K562 (cell line): ENCODE results near the gene CFAP410. TPM values are rescaled to one million over a fixed set of nuclear protein-coding genes. Genes with fewer than 3 reads are reported as not detected.

Experiments
- C11orf30 ChIP-seq: fragments of 450-650 bp; IDR thresholded peaks from 2 replicates; pipeline ENCODE4 v1.6.1; 2016; ENCODE audit warnings: low read depth, mild to moderate bottlenecking
- CBFA2T2 ChIP-seq: fragments of 450-650 bp; conservative IDR thresholded peaks from 2 replicates; pipeline ENCODE4 v1.6.1; 2017; ENCODE audit warnings: mild to moderate bottlenecking
- CSDE1 ChIP-seq, 2 experiments: fragments of 450-650 bp; IDR thresholded peaks; 2 replicates each; pipeline ENCODE4 v1.6.1; 2016; ENCODE audit warnings: mild to moderate bottlenecking in 1 of 2
- CTCF ChIP-seq, 3 experiments: IDR thresholded peaks in 2 of 3; conservative IDR thresholded peaks in 1 of 3; 2 replicates each; pipeline ENCODE4 v1.5.1; 2011 to 2012; ENCODE audit warnings: low read length in 3 of 3, mild to moderate bottlenecking in 3 of 3, control low read depth in 2 of 3, improper control_type of control experiment in 1 of 3, inconsistent platforms in 1 of 3, low read depth in 1 of 3, mixed read lengths in 1 of 3, moderate library complexity in 1 of 3; ENCODE audit not compliant: insufficient read depth in 2 of 3
- DMBX1 ChIP-seq: fragments of 250-450 bp; sonication (Bioruptor Pico); IDR thresholded peaks from 2 replicates; pipeline ENCODE4 v1.8.0; 2022; ENCODE audit warnings: inconsistent platforms, mild to moderate bottlenecking, moderate library complexity, borderline replicate concordance
- E2F3 ChIP-seq: fragments of 250-450 bp; sonication (Bioruptor Pico); IDR thresholded peaks from 2 replicates; pipeline ENCODE4 v1.4.0; 2020; ENCODE audit warnings: mild to moderate bottlenecking
- KLF10 ChIP-seq: fragments of 250-450 bp; sonication (Bioruptor Pico); IDR thresholded peaks from 2 replicates; pipeline ENCODE4 v1.6.1; 2021; ENCODE audit warnings: matching md5 sums
- NFIC ChIP-seq: fragments of 450-650 bp; IDR thresholded peaks from 2 replicates; pipeline ENCODE4 v1.6.1; 2017; ENCODE audit warnings: mild to moderate bottlenecking, inconsistent platforms
- PHF21A ChIP-seq: fragments of 450-650 bp; IDR thresholded peaks from 2 replicates; pipeline ENCODE4 v1.6.1; 2017; ENCODE audit warnings: low read depth, borderline replicate concordance
- SNIP1 ChIP-seq: fragments of 450-650 bp; IDR thresholded peaks from 2 replicates; pipeline ENCODE4 v1.7.1; 2017; ENCODE audit warnings: low read depth, mild to moderate bottlenecking
- SRSF9 ChIP-seq: fragments of 200-400 bp; formaldehyde crosslinking; IDR thresholded peaks from 2 replicates; pipeline ENCODE4 v1.6.1; 2017; ENCODE audit warnings: low read depth, low read length, borderline replicate concordance
- TAF9B ChIP-seq: fragments of 450-650 bp; IDR thresholded peaks from 2 replicates; pipeline ENCODE4 v1.6.1; 2018; ENCODE audit warnings: mild to moderate bottlenecking; ENCODE audit not compliant: partially characterized antibody
- TSHZ1 ChIP-seq: fragments of 250-450 bp; sonication (Bioruptor Pico); IDR thresholded peaks from 2 replicates; pipeline ENCODE4 v1.4.0; 2020; ENCODE audit warnings: mild to moderate bottlenecking, moderate library complexity
- ZBTB2 ChIP-seq: fragments of 450-650 bp; IDR thresholded peaks from 2 replicates; pipeline ENCODE4 v1.6.1; 2016; ENCODE audit warnings: antibody characterized with exemption
- ZFPM2 ChIP-seq: fragments of 250-450 bp; sonication (Bioruptor Pico); IDR thresholded peaks from 2 replicates; pipeline ENCODE4 v1.5.1; 2022; ENCODE audit warnings: mild to moderate bottlenecking
- ZKSCAN3 ChIP-seq: fragments of 250-450 bp; sonication (Bioruptor Pico); IDR thresholded peaks from 2 replicates; pipeline ENCODE4 v1.4.0; 2020
- ZNF134 ChIP-seq: fragments of 250-450 bp; sonication (Bioruptor Pico); conservative IDR thresholded peaks from 2 replicates; pipeline ENCODE4 v1.4.0; 2020
- ZNF324 ChIP-seq: fragments of 250-450 bp; sonication (Bioruptor Pico); IDR thresholded peaks from 2 replicates; pipeline ENCODE4 v1.4.0; 2020; ENCODE audit warnings: mild to moderate bottlenecking
- ZNF764 ChIP-seq: fragments of 250-450 bp; sonication (Bioruptor Pico); IDR thresholded peaks from 2 replicates; pipeline ENCODE4 v1.4.0; 2020; ENCODE audit warnings: low read depth, mild to moderate bottlenecking, moderate library complexity
- polyA plus RNA-seq, 8 experiments: library from polyadenylated mRNA; depleted of rRNA in 4 of 8; stranded (reverse) in 5 of 8; unstranded in 3 of 8; fragments of >200 nt; fragmentation: Nextera tagmentation in 2 of 8; fragmentation: Illumina TruSeq in 1 of 8; extraction: Ambion mirVana in 2 of 8; extraction: Trizol in 1 of 8; gene quantifications; 2 replicates each; pipeline versions ENCODE4 v1.2.1 to v1.2.3, GENCODE V29; 2011 to 2014; ENCODE audit warnings: inconsistent platforms in 1 of 8, missing spikeins in 1 of 8
- total RNA-seq, 7 experiments: library from RNA; depleted of rRNA in 6 of 7; stranded (reverse); fragments of >200 nt in 6 of 7; fragmentation: Illumina TruSeq in 2 of 7; extraction: Trizol in 2 of 7; gene quantifications; 2 replicates each; pipeline versions ENCODE4 v1.2.1 to v1.2.3, GENCODE V29; 2011 to 2021; ENCODE audit warnings: low replicate concordance in 1 of 7
- TF ChIP-seq, protein P1 (sequence below): sonication (generic); formaldehyde crosslinking; IDR thresholded peaks from 2 replicates; pipeline ENCODE4 v1.8.0; 2022; ENCODE audit warnings: missing genetic modification reagents, mild to moderate bottlenecking, moderate library complexity, borderline replicate concordance

Gene CFAP410
- total and polyA plus RNA-seq, 9 of the 15 experiments (the other 6 are each of a cell fraction or from before 2014, with no cell fraction given), result 0.07 to 17.3 (median 2.3) TPM

DNA sequence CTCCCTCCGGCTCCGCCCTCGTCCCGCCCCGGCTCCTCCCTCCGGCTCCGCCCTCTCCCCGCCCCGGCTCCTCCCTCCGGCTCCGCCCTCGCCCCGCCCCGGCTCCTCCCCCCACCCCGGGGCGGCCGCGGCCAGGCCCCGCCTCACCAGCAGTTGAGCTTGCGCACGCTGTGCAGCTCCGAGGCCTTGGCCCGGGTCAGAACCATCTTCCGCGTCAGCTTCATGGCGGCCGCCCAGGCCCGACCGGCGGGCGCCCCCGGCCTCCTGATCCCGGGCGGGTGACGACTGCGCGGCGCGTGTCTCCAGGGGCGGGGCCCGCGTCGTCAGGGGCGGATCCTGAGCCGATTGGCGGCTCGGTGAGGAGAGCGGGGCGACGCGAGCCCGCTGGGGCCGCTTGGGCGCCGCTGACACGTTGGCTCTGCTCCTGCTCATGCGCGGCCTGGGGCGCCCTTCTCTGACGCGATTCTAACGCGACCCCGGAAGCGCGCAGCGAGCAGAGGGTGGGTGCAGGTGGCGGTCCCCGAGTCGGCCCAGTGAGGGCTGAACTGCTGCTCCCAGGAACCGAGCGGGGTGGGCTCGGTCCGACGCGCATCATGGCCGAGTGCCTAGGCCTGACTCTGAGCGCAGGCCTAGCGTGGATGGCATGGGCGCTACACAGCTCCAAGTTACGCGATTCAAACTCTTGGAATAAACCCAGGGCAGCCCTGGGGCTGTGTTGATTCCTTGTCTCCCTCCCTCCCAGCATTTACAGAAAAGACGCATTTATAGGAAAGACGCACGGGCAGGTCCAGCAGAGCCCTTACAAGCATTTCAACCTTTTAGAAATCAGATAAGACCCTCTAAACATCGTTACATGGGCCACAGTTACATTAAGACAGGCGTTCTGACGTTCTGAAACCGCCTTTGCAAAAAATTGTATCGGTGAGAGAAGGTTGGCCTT, at the start of gene CFAP410 (continued):
- TF ChIP-seq TSHZ1, result no peak
- TF ChIP-seq ZKSCAN3 (CRISPR knock-in tag), result no peak
- TF ChIP-seq PHF21A, result no peak
- TF ChIP-seq SNIP1, result no peak
- TF ChIP-seq ZNF134, result 0 out of 2 replicates have a peak, but pooled peaks have one; percentile 49
- peak; percentile 33; the same call in 1 of the 2 replicates for TF ChIP-seq ZNF324
- no peak; the same call in 1 of the 2 replicates for TF ChIP-seq ZNF764 (CRISPR knock-in tag)
- TF ChIP-seq KLF10 (CRISPR knock-in tag), result no peak
- TF ChIP-seq ZFPM2 (CRISPR knock-in tag), result no peak
- no peak for TF ChIP-seq CTCF (IDR thresholded peaks at IDR 0.05 in 2 of 3, conservative IDR thresholded peaks at IDR 0.05 in 1 of 3; ENCODE audit: insufficient read depth in 2 of 3, low read depth in 1 of 3, low read length in 3 of 3)
- peak; percentile 64; the same call in 1 of the 2 replicates for TF ChIP-seq E2F3 (CRISPR knock-in tag)
- peak; percentile 92 for TF ChIP-seq ZBTB2
- no peak for TF ChIP-seq TAF9B
- no peak for TF ChIP-seq CBFA2T2
- TF ChIP-seq DMBX1 (CRISPR knock-in tag), result no peak; the same call in 1 of the 2 replicates
- TF ChIP-seq NFIC, result peak; percentile 64
- peak in 1 of 2 experiments; percentile 88; a peak in 2 of 4 replicates for TF ChIP-seq CSDE1 (IDR thresholded peaks at IDR 0.05)
- TF ChIP-seq, protein P1, sequence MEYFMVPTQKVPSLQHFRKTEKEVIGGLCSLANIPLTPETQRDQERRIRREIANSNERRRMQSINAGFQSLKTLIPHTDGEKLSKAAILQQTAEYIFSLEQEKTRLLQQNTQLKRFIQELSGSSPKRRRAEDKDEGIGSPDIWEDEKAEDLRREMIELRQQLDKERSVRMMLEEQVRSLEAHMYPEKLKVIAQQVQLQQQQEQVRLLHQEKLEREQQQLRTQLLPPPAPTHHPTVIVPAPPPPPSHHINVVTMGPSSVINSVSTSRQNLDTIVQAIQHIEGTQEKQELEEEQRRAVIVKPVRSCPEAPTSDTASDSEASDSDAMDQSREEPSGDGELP, result peak; percentile 90
- TF ChIP-seq C11orf30, result peak; percentile 98
- no peak for TF ChIP-seq SRSF9
